Measurements from ENCODE around the gene CDK14. TPM values are rescaled to one million over a fixed set of nuclear protein-coding genes. Genes with fewer than 3 reads are reported as not detected.

CDK14 gene
- total RNA-seq, result 1 to 10 TPM; 3.5 to 5.1 (median 3.9) TPM

GRCh38 chr7:90595801-90596670 is at the start of gene CDK14:
CDK14 (plus strand) TSS chr7:90596321; CDS start chr7:90596628, 307 bp downstream.
- Histone ChIP-seq H3K4me3 (peak within 1 kb of the TSS; percentile 81), H3K4me1 (peaks cover 27% of the 10 kb centered on the region), H3K27me3 (peaks cover 8% of the 10 kb centered on the region), H3K9me3 (no peaks in the 10 kb centered on the region), H3K36me3 (no peaks in the 10 kb centered on the region), H3K27ac (peak within 1 kb of the TSS; percentile 80)
- TF ChIP-seq, protein P1, sequence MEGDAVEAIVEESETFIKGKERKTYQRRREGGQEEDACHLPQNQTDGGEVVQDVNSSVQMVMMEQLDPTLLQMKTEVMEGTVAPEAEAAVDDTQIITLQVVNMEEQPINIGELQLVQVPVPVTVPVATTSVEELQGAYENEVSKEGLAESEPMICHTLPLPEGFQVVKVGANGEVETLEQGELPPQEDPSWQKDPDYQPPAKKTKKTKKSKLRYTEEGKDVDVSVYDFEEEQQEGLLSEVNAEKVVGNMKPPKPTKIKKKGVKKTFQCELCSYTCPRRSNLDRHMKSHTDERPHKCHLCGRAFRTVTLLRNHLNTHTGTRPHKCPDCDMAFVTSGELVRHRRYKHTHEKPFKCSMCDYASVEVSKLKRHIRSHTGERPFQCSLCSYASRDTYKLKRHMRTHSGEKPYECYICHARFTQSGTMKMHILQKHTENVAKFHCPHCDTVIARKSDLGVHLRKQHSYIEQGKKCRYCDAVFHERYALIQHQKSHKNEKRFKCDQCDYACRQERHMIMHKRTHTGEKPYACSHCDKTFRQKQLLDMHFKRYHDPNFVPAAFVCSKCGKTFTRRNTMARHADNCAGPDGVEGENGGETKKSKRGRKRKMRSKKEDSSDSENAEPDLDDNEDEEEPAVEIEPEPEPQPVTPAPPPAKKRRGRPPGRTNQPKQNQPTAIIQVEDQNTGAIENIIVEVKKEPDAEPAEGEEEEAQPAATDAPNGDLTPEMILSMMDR (IDR thresholded peaks at IDR 0.05), result peak in 1 of 2 donors; percentile 31
- TF ChIP-seq EP300 (IDR thresholded peaks at IDR 0.05), result no peak
- peak; percentile 83 to 89 for DNase-seq (ENCODE audit: low spot score in 2 of 2)
- WGBS, result 0% methylated on average over 39 of the region's 118 CpGs

- Histone ChIP-seq H3K4me1 (no peaks in the 10 kb centered on the region), H3K4me3 (no peak overlapping the region), H3K9me3 (no peaks in the 10 kb centered on the region), H3K36me3 (no peaks in the 10 kb centered on the region), H3K27ac (no peak overlapping the region), H3K27me3 (no peaks in the 10 kb centered on the region)
- TF ChIP-seq, protein P1 (IDR thresholded peaks at IDR 0.05), result no peak
- TF ChIP-seq EP300 (IDR thresholded peaks at IDR 0.05), result no peak
- no peak for TF ChIP-seq POLR2AphosphoS5 (IDR thresholded peaks at IDR 0.05)
- TF ChIP-seq POLR2A (IDR thresholded peaks at IDR 0.05), result no peak
- no CpG with 5 or more reads among the region's 4 CpGs for WGBS
- DNase-seq (ENCODE audit: low spot score in 2 of 2), result no peak
Observed at GRCh38 chr7:90551036-90551435, 45.1 kb upstream of the CDK14 start.

- no peak overlapping the region for H3K4me3 ChIP-seq
- TF ChIP-seq POLR2A (IDR thresholded peaks at IDR 0.05), result no peak
- no peak for TF ChIP-seq POLR2AphosphoS5 (IDR thresholded peaks at IDR 0.05)
- TF ChIP-seq, protein P1 (IDR thresholded peaks at IDR 0.05), result no peak
- TF ChIP-seq EP300 (IDR thresholded peaks at IDR 0.05), result no peak
- H3K27me3 ChIP-seq, result no peaks in the 10 kb centered on the region
- H3K4me1 ChIP-seq, result no peaks in the 10 kb centered on the region
- H3K9me3 ChIP-seq, result no peaks in the 10 kb centered on the region
- H3K36me3 ChIP-seq, result no peaks in the 10 kb centered on the region
- 88% methylated on average over 1 of the region's 1 CpG for WGBS
- no peak overlapping the region for H3K27ac ChIP-seq
- DNase-seq (ENCODE audit: low spot score in 2 of 2), result no peak
Observed at GRCh38 chr7:90552521-90552920, 43.6 kb upstream of the CDK14 start.

- no peak for DNase-seq (ENCODE audit: low spot score in 2 of 2)
- Histone ChIP-seq H3K27ac (no peak overlapping the region), H3K9me3 (no peaks in the 10 kb centered on the region), H3K27me3 (no peaks in the 10 kb centered on the region), H3K36me3 (no peaks in the 10 kb centered on the region), H3K4me3 (no peak overlapping the region), H3K4me1 (no peaks in the 10 kb centered on the region)
- TF ChIP-seq, protein P1 (IDR thresholded peaks at IDR 0.05), result no peak
- TF ChIP-seq POLR2AphosphoS5 (IDR thresholded peaks at IDR 0.05), result no peak
- TF ChIP-seq POLR2A (IDR thresholded peaks at IDR 0.05), result no peak
- no peak for TF ChIP-seq EP300 (IDR thresholded peaks at IDR 0.05)
- WGBS, result 26% methylated on average over 1 of the region's 1 CpG
Observed at GRCh38 chr7:90560730-90561129, 35.4 kb upstream of the CDK14 start.

DNA sequence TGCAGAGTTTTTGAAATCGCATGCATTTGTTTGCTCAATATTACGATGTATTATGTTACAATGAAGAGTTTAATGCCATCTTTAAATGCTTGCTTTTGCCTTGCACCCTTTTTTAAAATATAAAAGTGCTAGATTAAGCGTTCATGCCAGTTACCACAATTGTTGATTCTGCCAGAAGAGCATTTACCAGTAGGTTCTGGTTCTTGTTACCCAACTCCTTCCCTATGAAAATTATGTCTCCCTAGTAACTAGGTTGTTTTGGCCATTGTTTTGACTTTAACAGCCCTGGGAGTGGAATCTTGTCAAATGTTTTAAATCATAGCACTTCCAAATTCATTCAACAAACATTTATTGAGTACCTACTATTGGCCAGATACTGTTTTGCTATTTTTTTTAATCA is 32.8 kb upstream of the CDK14 start:
- no peaks in the 10 kb centered on the region for H3K9me3 ChIP-seq
- no peak overlapping the region for H3K4me3 ChIP-seq
- DNase-seq (ENCODE audit: low spot score in 2 of 2), result no peak
- H3K4me1 ChIP-seq, result no peaks in the 10 kb centered on the region
- no peaks in the 10 kb centered on the region for H3K36me3 ChIP-seq
- TF ChIP-seq POLR2AphosphoS5 (IDR thresholded peaks at IDR 0.05) (no peak), POLR2A (IDR thresholded peaks at IDR 0.05) (no peak), EP300 (IDR thresholded peaks at IDR 0.05) (no peak)
- TF ChIP-seq, protein P1 (IDR thresholded peaks at IDR 0.05), result no peak
- H3K27me3 ChIP-seq, result no peaks in the 10 kb centered on the region
- WGBS, result 70% methylated on average over 3 of the region's 3 CpGs
- no peak overlapping the region for H3K27ac ChIP-seq
